Thyroid gland (tissue), 4 donors: Measurements from ENCODE around the gene SAMD3.

ENCODE experiments used
- CTCF ChIP-seq, 6 experiments: fragments of 200-600 bp in 3 of 6; fragments of 450-650 bp in 3 of 6; sonication (generic) in 3 of 6; IDR thresholded peaks; one replicate each; pipeline ENCODE4 v1.5.1; 2016 to 2019; ENCODE audit warnings: antibody characterized with exemption in 6 of 6, mild to moderate bottlenecking in 2 of 6, inconsistent platforms in 1 of 6, moderate library complexity in 1 of 6
- POLR2A ChIP-seq, 2 donors: fragments of 450-650 bp; IDR thresholded peaks; one replicate each; pipeline ENCODE4 v1.6.1; 2017; ENCODE audit warnings: antibody characterized with exemption in 2 of 2, mild to moderate bottlenecking in 2 of 2, moderate library complexity in 1 of 2

GRCh38 chr6:130150906-130151305 lies 71.8 kb downstream of the SAMD3 start:
- no peak for TF ChIP-seq CTCF (IDR thresholded peaks at IDR 0.05)
- TF ChIP-seq POLR2A (IDR thresholded peaks at IDR 0.05) = no peak
